OCI-LY7 (cell line): ENCODE data around the gene OR10A5. TPM values are rescaled to one million over a fixed set of nuclear protein-coding genes. Genes with fewer than 3 reads are reported as not detected.

Experiments used
- BruUV-seq: library from RNA; stranded (reverse); fragments of 400-500 nt; replicated peaks from 2 replicates; lab custom pipeline; 2021; lab: Mats Ljungman, UMichigan
- CTCF ChIA-PET: fragments of 300-600 bp; sonication (Branson Sonifier 250); formaldehyde crosslinking; loops from one replicate; lab custom pipeline; 2022; ENCODE audit warnings: antibody characterized with exemption; ENCODE audit not compliant: unreplicated experiment; lab: Charles Lee
- POLR2A ChIA-PET: fragments of 300-600 bp; sonication (Branson Sonifier 250); formaldehyde crosslinking; loops from one replicate; lab custom pipeline; 2022; ENCODE audit warnings: antibody characterized with exemption; lab: Charles Lee
- DNase-seq: peaks from one replicate; pipeline ENCODE4 v3.0.0-alpha.2; 2015; ENCODE audit warnings: low spot score
- H2AFZ ChIP-seq: fragments of 200-600 bp; sonication (generic), shearing (Covaris generic); 2 replicates; pipeline ENCODE4 v1.6.1; 2014; ENCODE audit warnings: mild to moderate bottlenecking, antibody characterized with exemption, low read length, moderate library complexity
- H3K27ac ChIP-seq: fragments of 200-600 bp; sonication (generic); 2 replicates; pipeline ENCODE4 v1.5.1; 2014; ENCODE audit warnings: mixed run types, low read depth, mild to moderate bottlenecking, moderate library complexity, low read length, inconsistent platforms; ENCODE audit not compliant: poor library complexity, severe bottlenecking
- H3K36me3 ChIP-seq: fragments of 200-600 bp; sonication (generic); 2 replicates; pipeline ENCODE4 v1.6.1; 2014; ENCODE audit warnings: mild to moderate bottlenecking, antibody characterized with exemption, low read length, moderate library complexity, mixed read lengths; ENCODE audit not compliant: insufficient read depth
- H3K4me1 ChIP-seq: fragments of 200-600 bp; sonication (generic); 2 replicates; pipeline ENCODE4 v1.5.1; 2014; ENCODE audit warnings: mild to moderate bottlenecking, low read length; ENCODE audit not compliant: insufficient read depth, poor library complexity, severe bottlenecking
- H3K4me2 ChIP-seq: fragments of 200-600 bp; sonication (generic); 2 replicates; pipeline ENCODE4 v1.6.1; 2014; ENCODE audit warnings: mild to moderate bottlenecking, low read length
- H3K4me3 ChIP-seq: fragments of 200-600 bp; sonication (generic); 2 replicates; pipeline ENCODE4 v1.5.1; 2014; ENCODE audit warnings: mild to moderate bottlenecking, low read depth, low read length; ENCODE audit not compliant: poor library complexity, severe bottlenecking
- H3K79me2 ChIP-seq: fragments of 200-600 bp; sonication (generic); 2 replicates; pipeline ENCODE4 v1.6.1; 2016; ENCODE audit warnings: low read depth, mild to moderate bottlenecking, low read length, moderate library complexity, mixed read lengths; ENCODE audit not compliant: insufficient read depth
- H3K9me2 ChIP-seq: fragments of 200-600 bp; sonication (generic); 2 replicates; pipeline ENCODE4 v1.6.1; 2016; ENCODE audit warnings: mild to moderate bottlenecking, low read length, mixed read lengths; ENCODE audit not compliant: insufficient read depth
- H3K9me3 ChIP-seq: fragments of 200-600 bp; sonication (generic); 2 replicates; pipeline ENCODE4 v1.6.1; 2014; ENCODE audit warnings: mild to moderate bottlenecking, mixed run types, low read length, mixed read lengths
- H4K20me1 ChIP-seq: fragments of 200-600 bp; sonication (generic); 2 replicates; pipeline ENCODE4 v1.6.1; 2014; ENCODE audit warnings: mild to moderate bottlenecking, antibody characterized with exemption, low read length, moderate library complexity, mixed read lengths; ENCODE audit not compliant: insufficient read depth
- EZH2phosphoT487 ChIP-seq: fragments of 200-600 bp; sonication (generic); IDR thresholded peaks from 2 replicates; pipeline ENCODE4 v1.6.1; 2018; ENCODE audit warnings: low read depth, borderline replicate concordance, mild to moderate bottlenecking, mixed run types, antibody characterized with exemption, low read length, moderate library complexity, mixed read lengths
- intact Hi-C: fragments of 100-400 bp; cut with micrococcal nuclease; formaldehyde crosslinking; loops from one replicate; pipeline ENCODE4 v1.10.0; 2022; ENCODE audit not compliant: unreplicated experiment
- total RNA-seq, 2 experiments: library from RNA; depleted of rRNA in 1 of 2; stranded (reverse); fragments of >200 nt in 1 of 2; shearing (Covaris generic) in 1 of 2; gene quantifications; 2 replicates each; pipeline ENCODE4 v1.2.3, GENCODE V29; 2014 to 2022
- TF ChIP-seq, protein P1 (sequence below): fragments of 200-600 bp; sonication (generic); conservative IDR thresholded peaks from 2 replicates; pipeline ENCODE4 v1.5.1; 2014; ENCODE audit warnings: mild to moderate bottlenecking, antibody characterized with exemption, low read length, moderate library complexity, mixed read lengths

Gene OR10A5
- total RNA-seq, 2 experiments from 2014 or later = not detected

DNA sequence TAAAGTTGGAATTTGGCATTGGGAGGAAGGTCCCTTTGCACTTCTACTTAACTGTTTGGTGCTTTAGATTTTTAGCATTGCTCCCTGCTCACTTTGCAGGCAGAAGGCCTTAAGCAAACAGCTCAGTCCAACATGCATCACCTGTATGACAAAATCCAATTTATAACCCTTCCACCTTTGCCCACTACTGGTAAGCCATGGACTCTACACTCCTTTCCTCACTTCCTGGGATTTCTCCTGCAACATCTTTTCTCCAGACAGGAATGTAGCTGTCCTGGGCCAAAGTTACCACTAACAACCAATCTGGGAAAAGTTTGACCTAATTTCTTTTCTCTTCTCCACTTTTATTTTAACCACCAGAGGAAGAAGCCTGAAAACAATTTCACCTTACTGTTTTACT, 48.6 kb downstream of the OR10A5 start:
- ChIA-PET CTCF (no interaction called here), POLR2A (no interaction called here)
- no peak for TF ChIP-seq EZH2phosphoT487
- TF ChIP-seq, protein P1, sequence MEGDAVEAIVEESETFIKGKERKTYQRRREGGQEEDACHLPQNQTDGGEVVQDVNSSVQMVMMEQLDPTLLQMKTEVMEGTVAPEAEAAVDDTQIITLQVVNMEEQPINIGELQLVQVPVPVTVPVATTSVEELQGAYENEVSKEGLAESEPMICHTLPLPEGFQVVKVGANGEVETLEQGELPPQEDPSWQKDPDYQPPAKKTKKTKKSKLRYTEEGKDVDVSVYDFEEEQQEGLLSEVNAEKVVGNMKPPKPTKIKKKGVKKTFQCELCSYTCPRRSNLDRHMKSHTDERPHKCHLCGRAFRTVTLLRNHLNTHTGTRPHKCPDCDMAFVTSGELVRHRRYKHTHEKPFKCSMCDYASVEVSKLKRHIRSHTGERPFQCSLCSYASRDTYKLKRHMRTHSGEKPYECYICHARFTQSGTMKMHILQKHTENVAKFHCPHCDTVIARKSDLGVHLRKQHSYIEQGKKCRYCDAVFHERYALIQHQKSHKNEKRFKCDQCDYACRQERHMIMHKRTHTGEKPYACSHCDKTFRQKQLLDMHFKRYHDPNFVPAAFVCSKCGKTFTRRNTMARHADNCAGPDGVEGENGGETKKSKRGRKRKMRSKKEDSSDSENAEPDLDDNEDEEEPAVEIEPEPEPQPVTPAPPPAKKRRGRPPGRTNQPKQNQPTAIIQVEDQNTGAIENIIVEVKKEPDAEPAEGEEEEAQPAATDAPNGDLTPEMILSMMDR = no peak
- Histone ChIP-seq H3K4me3 (no peak overlapping the region), H2AFZ (no peak overlapping the region), H3K4me2 (no peak overlapping the region), H3K9me3 (no peaks in the 10 kb centered on the region), H3K79me2 (no peaks in the 10 kb centered on the region), H3K27ac (no peak overlapping the region), H3K4me1 (no peaks in the 10 kb centered on the region), H3K9me2 (no peaks in the 10 kb centered on the region), H4K20me1 (no peaks in the 10 kb centered on the region), H3K36me3 (no peaks in the 10 kb centered on the region)
- intact Hi-C loops = no loop called here
- DNase-seq = no peak
- no TSS peak for BruUV-seq

DNA sequence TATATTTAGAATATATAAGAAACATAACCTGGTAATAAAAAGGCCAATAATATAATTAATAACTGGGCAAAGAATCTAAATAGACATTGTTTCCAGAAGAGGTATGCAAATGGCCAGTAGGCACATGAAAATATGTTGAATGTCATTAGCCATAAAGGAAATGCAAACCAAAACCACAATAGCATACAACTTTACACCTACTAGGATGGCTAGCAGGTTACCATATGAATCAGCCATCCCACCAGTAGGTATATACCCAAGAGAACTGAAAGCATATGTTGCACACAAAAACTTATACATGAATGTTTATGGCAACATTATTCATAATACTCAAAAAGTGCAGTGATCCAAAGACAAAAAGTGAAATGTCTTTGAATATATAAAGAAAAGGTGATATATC, 49.5 kb downstream of the OR10A5 start:
- Histone ChIP-seq H3K4me3 (no peak overlapping the region), H3K9me2 (no peaks in the 10 kb centered on the region), H3K9me3 (no peaks in the 10 kb centered on the region), H4K20me1 (no peaks in the 10 kb centered on the region), H3K4me1 (no peaks in the 10 kb centered on the region), H2AFZ (no peak overlapping the region), H3K4me2 (no peak overlapping the region), H3K27ac (no peak overlapping the region), H3K79me2 (no peaks in the 10 kb centered on the region), H3K36me3 (no peaks in the 10 kb centered on the region)
- CTCF ChIA-PET = no interaction called here
- no peak for DNase-seq
- POLR2A ChIA-PET = no interaction called here
- TF ChIP-seq, protein P1 = no peak
- no peak for TF ChIP-seq EZH2phosphoT487
- intact Hi-C loops = no loop called here
- no TSS peak for BruUV-seq

Other genes starting within 250 kb of the OR10A5 start
- 26.4 and 29.4 TPM in 2 replicates for gene RRP8, start 242.1 kb upstream of the OR10A5 start, total RNA-seq (2014; rRNA removed; shearing (Covaris generic))
- gene RRP8, start 242.1 kb upstream of the OR10A5 start, total RNA-seq (2022) = 25.0 and 33.6 TPM in 2 replicates
- gene ILK, start 241.9 kb upstream of the OR10A5 start, total RNA-seq (2014; rRNA removed; shearing (Covaris generic)) = 52.0 and 64.8 TPM in 2 replicates
- gene ILK, start 241.9 kb upstream of the OR10A5 start, total RNA-seq (2022) = 80.3 and 88.2 TPM in 2 replicates
- 97.0 and 117 TPM in 2 replicates for gene TAF10, start 233.5 kb upstream of the OR10A5 start, total RNA-seq (2014; rRNA removed; shearing (Covaris generic))
- gene TAF10, start 233.5 kb upstream of the OR10A5 start, total RNA-seq (2022) = 139 and 146 TPM in 2 replicates
- 11.9 and 16.6 TPM in 2 replicates for gene TPP1, start 226.3 kb upstream of the OR10A5 start, total RNA-seq (2014; rRNA removed; shearing (Covaris generic))
- 41.1 and 45.4 TPM in 2 replicates for gene TPP1, start 226.3 kb upstream of the OR10A5 start, total RNA-seq (2022)
- gene DCHS1, start 189.9 kb upstream of the OR10A5 start, total RNA-seq (2014; rRNA removed; shearing (Covaris generic)) = 0.67 and 1.1 TPM in 2 replicates
- gene DCHS1, start 189.9 kb upstream of the OR10A5 start, total RNA-seq (2022) = 0.53 and 0.67 TPM in 2 replicates
- gene MRPL17, start 162.3 kb upstream of the OR10A5 start, total RNA-seq (2014; rRNA removed; shearing (Covaris generic)) = 46.8 and 59.7 TPM in 2 replicates
- gene MRPL17, start 162.3 kb upstream of the OR10A5 start, total RNA-seq (2022) = 43.0 and 44.0 TPM in 2 replicates
- 0.82 and 2.5 TPM in 2 replicates for gene OR2AG2, start 73.7 kb upstream of the OR10A5 start, total RNA-seq (2014; rRNA removed; shearing (Covaris generic))
- 1.7 and 1.9 TPM in 2 replicates for gene OR2AG2, start 73.7 kb upstream of the OR10A5 start, total RNA-seq (2022)
- not detected in 2 replicates for gene OR2AG1, start 62.7 kb upstream of the OR10A5 start, total RNA-seq (2014; rRNA removed; shearing (Covaris generic))
- gene OR2AG1, start 62.7 kb upstream of the OR10A5 start, total RNA-seq (2022) = not detected in 2 replicates
- 0.95 and 2.2 TPM in 2 replicates for gene OR6A2, start 46.0 kb upstream of the OR10A5 start, total RNA-seq (2014; rRNA removed; shearing (Covaris generic))
- 2.2 and 2.4 TPM in 2 replicates for gene OR6A2, start 46.0 kb upstream of the OR10A5 start, total RNA-seq (2022)
- gene OR10A2, start 17.4 kb downstream of the OR10A5 start, total RNA-seq (2014; rRNA removed; shearing (Covaris generic)) = not detected in 2 replicates
- not detected in 2 replicates for gene OR10A2, start 17.4 kb downstream of the OR10A5 start, total RNA-seq (2022)
- gene OR10A4, start 30.9 kb downstream of the OR10A5 start, total RNA-seq (2014; rRNA removed; shearing (Covaris generic)) = not detected in 2 replicates
- not detected in 2 replicates for gene OR10A4, start 30.9 kb downstream of the OR10A5 start, total RNA-seq (2022)
- 1.3 and 1.4 TPM in 2 replicates for gene OR2D2, start 46.8 kb downstream of the OR10A5 start, total RNA-seq (2014; rRNA removed; shearing (Covaris generic))
- 3.2 and 3.3 TPM in 2 replicates for gene OR2D2, start 46.8 kb downstream of the OR10A5 start, total RNA-seq (2022)
- not detected in 2 replicates for gene OR2D3, start 75.3 kb downstream of the OR10A5 start, total RNA-seq (2014; rRNA removed; shearing (Covaris generic))
- gene OR2D3, start 75.3 kb downstream of the OR10A5 start, total RNA-seq (2022) = not detected in 2 replicates
- gene ZNF215, start 80.7 kb downstream of the OR10A5 start, total RNA-seq (2014; rRNA removed; shearing (Covaris generic)) = 59.8 and 67.2 TPM in 2 replicates
- gene ZNF215, start 80.7 kb downstream of the OR10A5 start, total RNA-seq (2022) = 61.0 and 63.0 TPM in 2 replicates
- not detected in 2 replicates for gene ZNF214, start 174.7 kb downstream of the OR10A5 start, total RNA-seq (2014; rRNA removed; shearing (Covaris generic))
- not detected in 2 replicates for gene ZNF214, start 174.7 kb downstream of the OR10A5 start, total RNA-seq (2022)
- 3.8 and 6.4 TPM in 2 replicates for gene NLRP14, start 174.8 kb downstream of the OR10A5 start, total RNA-seq (2014; rRNA removed; shearing (Covaris generic))
- 6.2 and 6.4 TPM in 2 replicates for gene NLRP14, start 174.8 kb downstream of the OR10A5 start, total RNA-seq (2022)
- 2.3 TPM in 2 replicates for gene RBMXL2, start 243.3 kb downstream of the OR10A5 start, total RNA-seq (2014; rRNA removed; shearing (Covaris generic))
- 2.7 and 2.9 TPM in 2 replicates for gene RBMXL2, start 243.3 kb downstream of the OR10A5 start, total RNA-seq (2022)